GM23248 (cell line): Measurements from ENCODE around the gene PMP22. TPM values are rescaled to one million over a fixed set of nuclear protein-coding genes. Genes with fewer than 3 reads are reported as not detected.

Source experiments
- DNase-seq: peaks from one replicate; pipeline ENCODE4 v3.0.0-alpha.2; 2015
- H2AFZ ChIP-seq: fragments of 200-600 bp; sonication (generic); 2 replicates; pipeline ENCODE4 v1.6.1; 2016; ENCODE audit warnings: antibody characterized with exemption
- H3F3A ChIP-seq: fragments of 200-600 bp; sonication (generic); 2 replicates; pipeline ENCODE4 v1.6.1; 2016; ENCODE audit warnings: mild to moderate bottlenecking, antibody characterized with exemption, mixed run types; ENCODE audit not compliant: insufficient read depth
- H3K27ac ChIP-seq: fragments of 200-600 bp; sonication (generic); 2 replicates; pipeline ENCODE4 v1.5.1; 2016; ENCODE audit warnings: mild to moderate bottlenecking
- H3K27me3 ChIP-seq: fragments of 200-600 bp; sonication (generic); replicated peaks from 2 replicates; pipeline ENCODE4 v1.6.1; 2016; ENCODE audit warnings: mild to moderate bottlenecking; ENCODE audit not compliant: insufficient read depth
- H3K36me3 ChIP-seq: fragments of 200-600 bp; sonication (generic); 2 replicates; pipeline ENCODE4 v1.6.1; 2016; ENCODE audit warnings: low read depth, mild to moderate bottlenecking
- H3K4me1 ChIP-seq: fragments of 200-600 bp; sonication (generic); 2 replicates; pipeline ENCODE4 v1.6.1; 2016; ENCODE audit warnings: mild to moderate bottlenecking; ENCODE audit not compliant: insufficient read depth
- H3K4me2 ChIP-seq: fragments of 200-600 bp; sonication (generic); one replicate; pipeline ENCODE4 v1.6.1; 2016; ENCODE audit warnings: mild to moderate bottlenecking; ENCODE audit not compliant: unreplicated experiment
- H3K4me3 ChIP-seq: fragments of 200-600 bp; sonication (generic); 2 replicates; pipeline ENCODE4 v1.5.1; 2016; ENCODE audit warnings: mild to moderate bottlenecking
- H3K79me2 ChIP-seq: fragments of 200-600 bp; sonication (generic); 2 replicates; pipeline ENCODE4 v1.6.1; 2016; ENCODE audit warnings: mild to moderate bottlenecking; ENCODE audit not compliant: insufficient read depth
- H3K9ac ChIP-seq: fragments of 200-600 bp; sonication (generic); 2 replicates; pipeline ENCODE4 v1.6.1; 2016; ENCODE audit warnings: mild to moderate bottlenecking
- H3K9me2 ChIP-seq: fragments of 200-600 bp; sonication (generic); 2 replicates; pipeline ENCODE4 v1.6.1; 2016; ENCODE audit warnings: mixed run types, mild to moderate bottlenecking, moderate library complexity; ENCODE audit not compliant: insufficient read depth
- H3K9me3 ChIP-seq: fragments of 200-600 bp; sonication (generic); one replicate; pipeline ENCODE4 v1.6.1; 2017; ENCODE audit warnings: low read depth
- H4K20me1 ChIP-seq: fragments of 200-600 bp; sonication (generic); 2 replicates; pipeline ENCODE4 v1.6.0; 2016; ENCODE audit not compliant: insufficient read depth
- EZH2 ChIP-seq: fragments of 200-600 bp; sonication (generic); IDR thresholded peaks from 2 replicates; pipeline ENCODE4 v1.6.1; 2018; ENCODE audit warnings: antibody characterized with exemption, mild to moderate bottlenecking; ENCODE audit not compliant: insufficient read depth, poor library complexity, severe bottlenecking
- EZH2phosphoT487 ChIP-seq: fragments of 200-600 bp; sonication (generic); IDR thresholded peaks from 2 replicates; pipeline ENCODE4 v1.6.1; 2018; ENCODE audit warnings: antibody characterized with exemption, moderate library complexity, mild to moderate bottlenecking, low read depth; ENCODE audit not compliant: insufficient read depth
- WGBS, 2 experiments: methylation state at CpG; one replicate each; pipeline ENCODE4 v1.1.6; 2015 to 2017; ENCODE audit warnings: low lambda C conversion rate in 2 of 2, low coverage in 1 of 2; ENCODE audit errors: missing lambda C conversion rate in 2 of 2; 5-methylcytosine and 5-hydroxymethylcytosine counted together
- in situ Hi-C: fragments of 300-500 bp; cut with MboI; formaldehyde crosslinking; loops from 2 replicates; pipeline ENCODE4 v1.15.0; 2020
- polyA plus RNA-seq: library from polyadenylated mRNA; unstranded; fragments of >200 nt; fragmentation: Nextera tagmentation; extraction: Ambion mirVana; gene quantifications from 2 replicates; pipeline ENCODE4 v1.2.1, GENCODE V29; 2016
- total RNA-seq: library from RNA; depleted of rRNA; stranded (reverse); fragments of >200 nt; shearing (Covaris generic); gene quantifications from 2 replicates; pipeline ENCODE4 v1.2.3, GENCODE V29; 2014

Gene PMP22
- total and polyA plus RNA-seq, 2 experiments from 2014 or later, result 67.2 to 124 TPM

- Histone ChIP-seq H3K27me3 (no peaks in the 10 kb centered on the region), H3K36me3 (no peaks in the 10 kb centered on the region), H2AFZ (no peak overlapping the region), H4K20me1 (no peaks in the 10 kb centered on the region), H3K27ac (no peak overlapping the region), H3K9me3 (no peaks in the 10 kb centered on the region), H3K4me2 (no peak overlapping the region), H3K9me2 (no peaks in the 10 kb centered on the region), H3K4me1 (peaks cover 9% of the 10 kb centered on the region), H3K79me2 (no peaks in the 10 kb centered on the region), H3K4me3 (no peak overlapping the region), H3F3A (peaks cover 8% of the 10 kb centered on the region; the same call in 1 of the 2 replicates), H3K9ac (no peak overlapping the region)
- TF ChIP-seq EZH2 (no peak), EZH2phosphoT487 (no peak)
- WGBS, 2 experiments, result 94 to 97% methylated on average over 6 of the region's 6 CpGs
- no peak for DNase-seq
- in situ Hi-C loops, result loop anchor here (10.0 kb wide), 1 partner anchor 57 kb away; no protein-coding TSS in a partner anchor
Observed at GRCh38 chr17:15301845-15302244, 36.7 kb upstream of the PMP22 start.

- 58 to 59% methylated on average over 5 of the region's 5 CpGs for WGBS, 2 experiments
- Histone ChIP-seq H3K9me2 (no peaks in the 10 kb centered on the region), H3K4me2 (no peak overlapping the region), H3K27me3 (no peaks in the 10 kb centered on the region), H3K79me2 (no peaks in the 10 kb centered on the region), H3F3A (no peaks in the 10 kb centered on the region), H3K9ac (no peak overlapping the region), H4K20me1 (no peaks in the 10 kb centered on the region), H3K36me3 (no peaks in the 10 kb centered on the region), H2AFZ (no peak overlapping the region), H3K4me1 (no peaks in the 10 kb centered on the region), H3K4me3 (no peak overlapping the region), H3K27ac (no peak overlapping the region), H3K9me3 (no peaks in the 10 kb centered on the region)
- in situ Hi-C loops, result no loop called here
- peak; percentile 74 for DNase-seq
- TF ChIP-seq EZH2phosphoT487 (no peak), EZH2 (no peak)
Observed at GRCh38 chr17:15298176-15298575, 33.0 kb upstream of the PMP22 start.

- no peaks in the 10 kb centered on the region for H4K20me1 ChIP-seq
- in situ Hi-C loops, result no loop called here
- TF ChIP-seq EZH2phosphoT487 (no peak), EZH2 (no peak)
- no peaks in the 10 kb centered on the region for H3K9me2 ChIP-seq
- no peak for DNase-seq
- no peaks in the 10 kb centered on the region for H3K79me2 ChIP-seq
- H3K9me3 ChIP-seq, result no peaks in the 10 kb centered on the region
- no peak overlapping the region for H3K9ac ChIP-seq
- no peak overlapping the region for H2AFZ ChIP-seq
- no peak overlapping the region for H3K4me3 ChIP-seq
- H3K36me3 ChIP-seq, result no peaks in the 10 kb centered on the region
- H3K27ac ChIP-seq, result no peak overlapping the region
- H3K4me1 ChIP-seq, result peaks cover 24% of the 10 kb centered on the region
- H3F3A ChIP-seq, result peaks cover 20% of the 10 kb centered on the region
- H3K4me2 ChIP-seq, result no peak overlapping the region
- WGBS, 2 experiments, result 70 to 74% methylated on average over 3 of the region's 3 CpGs
- no peaks in the 10 kb centered on the region for H3K27me3 ChIP-seq
Observed at GRCh38 chr17:15293558-15293957, 28.4 kb upstream of the PMP22 start.

GRCh38 chr17:15291674-15292361, 26.7 kb upstream of the PMP22 start:
- no peak overlapping the region for H2AFZ ChIP-seq
- no peak overlapping the region for H3K9ac ChIP-seq
- WGBS, 2 experiments, result 75% methylated on average over 8 of the region's 8 CpGs
- H3K4me2 ChIP-seq, result no peak overlapping the region
- no peaks in the 10 kb centered on the region for H3K36me3 ChIP-seq
- no peak for TF ChIP-seq EZH2phosphoT487
- no peak for TF ChIP-seq EZH2
- peaks cover 26% of the 10 kb centered on the region for H3F3A ChIP-seq
- DNase-seq, result no peak
- H3K9me3 ChIP-seq, result no peaks in the 10 kb centered on the region
- H3K4me3 ChIP-seq, result no peak overlapping the region
- H3K27me3 ChIP-seq, result no peaks in the 10 kb centered on the region
- in situ Hi-C loops, result no loop called here
- H3K79me2 ChIP-seq, result no peaks in the 10 kb centered on the region
- H3K9me2 ChIP-seq, result no peaks in the 10 kb centered on the region
- H3K4me1 ChIP-seq, result peaks cover 34% of the 10 kb centered on the region
- no peaks in the 10 kb centered on the region for H4K20me1 ChIP-seq
- no peak overlapping the region for H3K27ac ChIP-seq
